K562 (cell line): Measurements from ENCODE around the gene FBXO4. TPM values are rescaled to one million over a fixed set of nuclear protein-coding genes. Genes with fewer than 3 reads are reported as not detected.

Experiments
- E2F8 ChIP-seq: fragments of 450-650 bp; IDR thresholded peaks from 2 replicates; pipeline ENCODE4 v1.7.1; 2018; ENCODE audit warnings: mild to moderate bottlenecking, low read depth; ENCODE audit not compliant: partially characterized antibody
- MCM2 ChIP-seq: fragments of 450-650 bp; IDR thresholded peaks from 2 replicates; pipeline ENCODE4 v1.6.1; 2017; ENCODE audit warnings: low read depth, mild to moderate bottlenecking
- MGA ChIP-seq: fragments of 450-650 bp; IDR thresholded peaks from 2 replicates; pipeline ENCODE4 v1.6.1; 2016; ENCODE audit warnings: mild to moderate bottlenecking, moderate library complexity
- MITF ChIP-seq: IDR thresholded peaks from 2 replicates; pipeline ENCODE4 v1.6.1; 2014; ENCODE audit warnings: antibody characterized with exemption
- NCOA1 ChIP-seq: fragments of 450-650 bp; IDR thresholded peaks from 2 replicates; pipeline ENCODE4 v1.6.1; 2016; ENCODE audit warnings: low read depth
- SMARCA5 ChIP-seq: fragments of 450-650 bp; IDR thresholded peaks from 2 replicates; pipeline ENCODE4 v1.6.1; 2016
- SUPT5H ChIP-seq: fragments of 450-650 bp; IDR thresholded peaks from 2 replicates; pipeline ENCODE4 v1.6.1; 2016
- ZNF124 ChIP-seq: sonication (generic); formaldehyde crosslinking; IDR thresholded peaks from 2 replicates; pipeline ENCODE4 v1.8.1; 2022; ENCODE audit warnings: missing genetic modification reagents
- polyA plus RNA-seq, 8 experiments: library from polyadenylated mRNA; depleted of rRNA in 4 of 8; stranded (reverse) in 5 of 8; unstranded in 3 of 8; fragments of >200 nt; fragmentation: Nextera tagmentation in 2 of 8; fragmentation: Illumina TruSeq in 1 of 8; extraction: Ambion mirVana in 2 of 8; extraction: Trizol in 1 of 8; gene quantifications; 2 replicates each; pipeline versions ENCODE4 v1.2.1 to v1.2.3, GENCODE V29; 2011 to 2014; ENCODE audit warnings: inconsistent platforms in 1 of 8, missing spikeins in 1 of 8
- total RNA-seq, 7 experiments: library from RNA; depleted of rRNA in 6 of 7; stranded (reverse); fragments of >200 nt in 6 of 7; fragmentation: Illumina TruSeq in 2 of 7; extraction: Trizol in 2 of 7; gene quantifications; 2 replicates each; pipeline versions ENCODE4 v1.2.1 to v1.2.3, GENCODE V29; 2011 to 2021; ENCODE audit warnings: low replicate concordance in 1 of 7

The FBXO4 gene
- total and polyA plus RNA-seq, 9 of the 15 experiments (the other 6 are each of a cell fraction or from before 2014, with no cell fraction given), result 5.9 to 33.4 (median 19.6) TPM

- peak; percentile 94 for TF ChIP-seq MGA
- no peak for TF ChIP-seq ZNF124 (CRISPR knock-in tag)
- TF ChIP-seq SUPT5H, result peak; percentile 93
- TF ChIP-seq E2F8, result peak; percentile 89
- TF ChIP-seq NCOA1, result no peak
- TF ChIP-seq MCM2, result no peak
- TF ChIP-seq MITF, result no peak
- TF ChIP-seq SMARCA5, result no peak
Measured at GRCh38 chr5:41924872-41925554, at the start of gene FBXO4 (continued).
